Measurements from ENCODE around the gene TEX2. TPM values are rescaled to one million over a fixed set of nuclear protein-coding genes. Genes with fewer than 3 reads are reported as not detected.

The TEX2 gene
- total and polyA plus RNA-seq, 4 experiments from 2014 or later, result 7.9 to 13.1 (median 10.7) TPM

GRCh38 chr17:64164596-64165285, 98.3 kb downstream of the TEX2 start:
- no peaks in the 10 kb centered on the region for H3K9me3 Mint-ChIP-seq
- no peak overlapping the region for H3K27ac Mint-ChIP-seq

GRCh38 chr17:64163468-64163867, 99.6 kb downstream of the TEX2 start:
- ChIA-PET CTCF (ENCODE audit: partially characterized antibody) (no interaction called here), POLR2A (ENCODE audit: partially characterized antibody) (no interaction called here)
- H3K9me3 Mint-ChIP-seq, result no peaks in the 10 kb centered on the region
- no peak overlapping the region for H3K4me3 Mint-ChIP-seq
- no peak overlapping the region for H3K27ac Mint-ChIP-seq
- Histone ChIP-seq H3K9me3 (ENCODE audit: control insufficient read depth in 1 of 2, low read length in 2 of 2) (no peaks in the 10 kb centered on the region), H3K27me3 (ENCODE audit: insufficient read depth, low read length) (no peaks in the 10 kb centered on the region), H3K27ac (ENCODE audit: low read depth, low read length) (no peak overlapping the region), H3K4me1 (ENCODE audit: insufficient read depth, low read length) (peaks cover 5% of the 10 kb centered on the region), H3K36me3 (ENCODE audit: insufficient read depth, low read length) (no peaks in the 10 kb centered on the region), H3K4me3 (ENCODE audit: low read length in 2 of 2) (no peak overlapping the region)
- H3K27me3 Mint-ChIP-seq, result no peaks in the 10 kb centered on the region
- H3K36me3 Mint-ChIP-seq, result peaks cover 11 to 19% of the 10 kb centered on the region in 2 donors
- DNase-seq, result no peak
- H3K4me1 Mint-ChIP-seq, result peaks cover 0 to 6% (median 2%) of the 10 kb centered on the region in 4 donors
- intact Hi-C loops (cut with micrococcal nuclease), result no loop called here

More at GRCh38 chr17:64164596-64165285, 98.3 kb downstream of the TEX2 start:
- no peak for DNase-seq
- no peak overlapping the region for H3K4me3 Mint-ChIP-seq
- H3K4me1 Mint-ChIP-seq, result peaks cover 0 to 6% (median 2%) of the 10 kb centered on the region in 4 donors
- Histone ChIP-seq H3K27me3 (ENCODE audit: insufficient read depth, low read length) (no peaks in the 10 kb centered on the region), H3K27ac (ENCODE audit: low read depth, low read length) (no peak overlapping the region), H3K36me3 (ENCODE audit: insufficient read depth, low read length) (no peaks in the 10 kb centered on the region), H3K4me3 (ENCODE audit: low read length in 2 of 2) (no peak overlapping the region), H3K9me3 (ENCODE audit: control insufficient read depth in 1 of 2, low read length in 2 of 2) (no peaks in the 10 kb centered on the region), H3K4me1 (ENCODE audit: insufficient read depth, low read length) (peaks cover 5% of the 10 kb centered on the region)
- no peaks in the 10 kb centered on the region for H3K27me3 Mint-ChIP-seq
- peaks cover 13 to 23% of the 10 kb centered on the region in 2 donors for H3K36me3 Mint-ChIP-seq
- CTCF ChIA-PET (ENCODE audit: partially characterized antibody), result no interaction called here
- intact Hi-C loops (cut with micrococcal nuclease), result no loop called here
- POLR2A ChIA-PET (ENCODE audit: partially characterized antibody), result interaction anchor here (1.1 kb wide), 1 partner anchor 19 kb away, joined by 3 read pairs; no protein-coding TSS in a partner anchor

GRCh38 chr17:64162554-64162953, 100.5 kb downstream of the TEX2 start:
- no peak for DNase-seq
- Histone ChIP-seq H3K36me3 (ENCODE audit: insufficient read depth, low read length) (no peaks in the 10 kb centered on the region), H3K27ac (ENCODE audit: low read depth, low read length) (no peak overlapping the region), H3K4me3 (ENCODE audit: low read length in 2 of 2) (no peak overlapping the region), H3K27me3 (ENCODE audit: insufficient read depth, low read length) (no peaks in the 10 kb centered on the region), H3K9me3 (ENCODE audit: control insufficient read depth in 1 of 2, low read length in 2 of 2) (no peaks in the 10 kb centered on the region), H3K4me1 (ENCODE audit: insufficient read depth, low read length) (peaks cover 5% of the 10 kb centered on the region)
- Mint-ChIP-seq H3K27ac (peak overlapping the region in 1 of 7 donors; percentile 36), H3K4me1 (peaks cover 0 to 6% (median 2%) of the 10 kb centered on the region in 4 donors), H3K4me3 (no peak overlapping the region), H3K36me3 (peaks cover 7 to 14% of the 10 kb centered on the region in 2 donors), H3K27me3 (no peaks in the 10 kb centered on the region), H3K9me3 (no peaks in the 10 kb centered on the region)
- intact Hi-C loops (cut with micrococcal nuclease), result no loop called here
- ChIA-PET POLR2A (ENCODE audit: partially characterized antibody) (interaction anchor here (2.9 kb wide), 1 partner anchor 16 kb away, joined by 20 read pairs; no protein-coding TSS in a partner anchor), CTCF (ENCODE audit: partially characterized antibody) (no interaction called here)

- POLR2A ChIA-PET (ENCODE audit: partially characterized antibody), result interaction anchor here (2.9 kb wide), 1 partner anchor 15 kb away, joined by 20 read pairs; no protein-coding TSS in a partner anchor
- no peaks in the 10 kb centered on the region for H3K27me3 ChIP-seq (ENCODE audit: insufficient read depth, low read length)
- H3K9me3 ChIP-seq (ENCODE audit: control insufficient read depth in 1 of 2, low read length in 2 of 2), result no peaks in the 10 kb centered on the region
- H3K36me3 ChIP-seq (ENCODE audit: insufficient read depth, low read length), result no peaks in the 10 kb centered on the region
- Mint-ChIP-seq H3K36me3 (peaks cover under 1 to 7% of the 10 kb centered on the region in 2 donors), H3K4me3 (no peak overlapping the region), H3K27me3 (no peaks in the 10 kb centered on the region), H3K27ac (peak overlapping the region in 3 of 7 donors; percentile 47 to 66 (median 65)), H3K9me3 (no peaks in the 10 kb centered on the region), H3K4me1 (peaks cover 0 to 6% (median 2%) of the 10 kb centered on the region in 4 donors)
- peaks cover 5% of the 10 kb centered on the region for H3K4me1 ChIP-seq (ENCODE audit: insufficient read depth, low read length)
- intact Hi-C loops (cut with micrococcal nuclease), result no loop called here
- no peak overlapping the region for H3K27ac ChIP-seq (ENCODE audit: low read depth, low read length)
- no peak overlapping the region for H3K4me3 ChIP-seq (ENCODE audit: low read length in 2 of 2)
- CTCF ChIA-PET (ENCODE audit: partially characterized antibody), result no interaction called here
- no peak for DNase-seq
Observed at GRCh38 chr17:64161380-64162176, 101.5 kb downstream of the TEX2 start.

- Histone ChIP-seq H3K27ac (ENCODE audit: low read depth, low read length) (no peak overlapping the region), H3K4me1 (ENCODE audit: insufficient read depth, low read length) (peaks cover 5% of the 10 kb centered on the region), H3K27me3 (ENCODE audit: insufficient read depth, low read length) (no peaks in the 10 kb centered on the region), H3K36me3 (ENCODE audit: insufficient read depth, low read length) (no peaks in the 10 kb centered on the region), H3K9me3 (ENCODE audit: control insufficient read depth in 1 of 2, low read length in 2 of 2) (no peaks in the 10 kb centered on the region), H3K4me3 (ENCODE audit: low read length in 2 of 2) (no peak overlapping the region)
- Mint-ChIP-seq H3K4me1 (peaks cover 0 to 6% (median 2%) of the 10 kb centered on the region in 4 donors), H3K27ac (no peak overlapping the region), H3K27me3 (no peaks in the 10 kb centered on the region), H3K4me3 (no peak overlapping the region), H3K36me3 (peaks cover 2 to 5% of the 10 kb centered on the region in 2 donors), H3K9me3 (no peaks in the 10 kb centered on the region)
- ChIA-PET POLR2A (ENCODE audit: partially characterized antibody) (interaction anchor here (2.9 kb wide), 1 partner anchor 14 kb away, joined by 20 read pairs; no protein-coding TSS in a partner anchor), CTCF (ENCODE audit: partially characterized antibody) (interaction anchor here (1.2 kb wide), 1 partner anchor 10 kb away, joined by 3 read pairs; no protein-coding TSS in a partner anchor)
- no peak for DNase-seq
- intact Hi-C loops (cut with micrococcal nuclease), result no loop called here
Observed at GRCh38 chr17:64160378-64160777, 102.7 kb downstream of the TEX2 start.

GRCh38 chr17:64158831-64159590, 104.0 kb downstream of the TEX2 start:
- H3K27me3 Mint-ChIP-seq, result no peaks in the 10 kb centered on the region
- H3K9me3 Mint-ChIP-seq, result no peaks in the 10 kb centered on the region
- CTCF ChIA-PET (ENCODE audit: partially characterized antibody), result interaction anchor here (1.2 kb wide), 1 partner anchor 9 kb away, joined by 3 read pairs; no protein-coding TSS in a partner anchor
- no peaks in the 10 kb centered on the region for H3K36me3 ChIP-seq (ENCODE audit: insufficient read depth, low read length)
- no peak overlapping the region for H3K4me3 Mint-ChIP-seq
- H3K9me3 ChIP-seq (ENCODE audit: control insufficient read depth in 1 of 2, low read length in 2 of 2), result no peaks in the 10 kb centered on the region
- H3K36me3 Mint-ChIP-seq, result peaks cover 3 to 11% of the 10 kb centered on the region in 2 donors
- no peaks in the 10 kb centered on the region for H3K27me3 ChIP-seq (ENCODE audit: insufficient read depth, low read length)
- H3K27ac Mint-ChIP-seq, result peak overlapping the region in 1 of 7 donors; percentile 70
- peaks cover 5% of the 10 kb centered on the region for H3K4me1 ChIP-seq (ENCODE audit: insufficient read depth, low read length)
- H3K4me3 ChIP-seq (ENCODE audit: low read length in 2 of 2), result no peak overlapping the region
- intact Hi-C loops (cut with micrococcal nuclease), result no loop called here
- peaks cover 0 to 6% (median 2%) of the 10 kb centered on the region in 4 donors for H3K4me1 Mint-ChIP-seq
- DNase-seq, result no peak
- POLR2A ChIA-PET (ENCODE audit: partially characterized antibody), result interaction anchor here (0.8 kb wide), 1 partner anchor 13 kb away, joined by 5 read pairs; no protein-coding TSS in a partner anchor
- H3K27ac ChIP-seq (ENCODE audit: low read depth, low read length), result no peak overlapping the region
